Ovary (tissue), 9 donors: Measurements from ENCODE around the gene C3orf33. TPM values are rescaled to one million over a fixed set of nuclear protein-coding genes. Genes with fewer than 3 reads are reported as not detected.

Experiments
- DNase-seq, 5 donors: peaks; one replicate each; pipeline ENCODE4 v3.0.0-alpha.2; 2019 to 2020
- H3K27ac ChIP-seq, 2 donors: fragments of 200-600 bp; one replicate each; pipeline versions ENCODE4 v1.5.1 to v1.8.0; 2019 to 2022
- H3K27me3 ChIP-seq: fragments of 200-600 bp; one replicate; pipeline ENCODE4 v1.8.0; 2022
- H3K36me3 ChIP-seq: fragments of 200-600 bp; sonication (generic); one replicate; pipeline ENCODE4 v1.5.1; 2019
- H3K4me1 ChIP-seq: one replicate; pipeline ENCODE4 v1.8.1; 2013; ENCODE audit warnings: mild to moderate bottlenecking, moderate library complexity; ENCODE audit not compliant: insufficient read depth
- H3K4me3 ChIP-seq: fragments of 200-600 bp; sonication (generic); one replicate; pipeline ENCODE4 v1.5.1; 2017
- H3K9me3 ChIP-seq, 2 donors: fragments of 200-600 bp in 1 of 2; sonication (generic) in 1 of 2; one replicate each; pipeline versions ENCODE4 v1.5.1 to v1.8.1; 2013 to 2019; ENCODE audit warnings: mild to moderate bottlenecking in 1 of 2, moderate library complexity in 1 of 2
- EP300 ChIP-seq: sonication (generic); formaldehyde crosslinking; IDR thresholded peaks from one replicate; pipeline ENCODE4 v1.6.1; 2017; ENCODE audit warnings: antibody characterized with exemption
- POLR2A ChIP-seq: fragments of 450-650 bp; IDR thresholded peaks from one replicate; pipeline ENCODE4 v1.6.1; 2017; ENCODE audit warnings: antibody characterized with exemption, mild to moderate bottlenecking, moderate library complexity
- WGBS, 3 donors: extraction: QIAGEN DNeasy Blood & Tissue Kit in 1 of 3; methylation state at CpG; one replicate each; pipeline versions ENCODE4 v1.1.5 to v1.1.7; 2013 to 2017; 5-methylcytosine and 5-hydroxymethylcytosine counted together
- intact Hi-C, 4 donors: fragments of 100-400 bp; cut with DNase I; formaldehyde crosslinking; loops; one replicate each; pipeline versions ENCODE4 v1.11.0 to v1.15.1; 2022 to 2023
- polyA plus RNA-seq, 2 donors: library from polyadenylated mRNA; stranded (reverse); fragments of 200-250 nt in 1 of 2; fragments of 350-450 nt in 1 of 2; fragmentation: Illumina TruSeq in 1 of 2; extraction: RNeasy Lipid Tissue Mini Kit (QIAGEN cat#74804) in 1 of 2; gene quantifications; one replicate each; pipeline ENCODE4 v1.2.3, GENCODE V29; 2013 to 2014
- total RNA-seq, 7 donors: library from RNA; depleted of rRNA in 2 of 7; stranded (reverse); fragments of >200 nt in 2 of 7; fragmentation: NEBNext Ultra II Directional in 3 of 7; extraction: Animal tissue kit (Norgen Biotek cat#: 25700) in 3 of 7; gene quantifications; one replicate each; pipeline versions ENCODE4 v1.1.0 to v1.2.4, GENCODE V29; 2016 to 2023
- TF ChIP-seq, protein P1 (sequence below), 3 donors: fragments of 450-650 bp in 2 of 3; fragments of 200-600 bp in 1 of 3; IDR thresholded peaks; one replicate each; pipeline versions ENCODE4 v1.5.1 to v1.8.0; 2016 to 2022; ENCODE audit warnings: antibody characterized with exemption in 3 of 3, mild to moderate bottlenecking in 1 of 3
- donor health status: DM: no; HTN: no; CAD: no; lungs with moderate emphysema.
- donor health status: DM: no; HTN: no; CAD: no.
- donor health status: Bipolar disorder and iron deficiency.
- donor health status: DM: yes; HTN: yes; CAD: no.
- donor health status: DM: no; HTN: no; CAD: no.
- donor health status: DM: yes; HTN: yes; CAD: no.

The C3orf33 gene
- total and polyA plus RNA-seq, 9 donors: 4.5 to 7.6 (median 6.3) TPM

DNA sequence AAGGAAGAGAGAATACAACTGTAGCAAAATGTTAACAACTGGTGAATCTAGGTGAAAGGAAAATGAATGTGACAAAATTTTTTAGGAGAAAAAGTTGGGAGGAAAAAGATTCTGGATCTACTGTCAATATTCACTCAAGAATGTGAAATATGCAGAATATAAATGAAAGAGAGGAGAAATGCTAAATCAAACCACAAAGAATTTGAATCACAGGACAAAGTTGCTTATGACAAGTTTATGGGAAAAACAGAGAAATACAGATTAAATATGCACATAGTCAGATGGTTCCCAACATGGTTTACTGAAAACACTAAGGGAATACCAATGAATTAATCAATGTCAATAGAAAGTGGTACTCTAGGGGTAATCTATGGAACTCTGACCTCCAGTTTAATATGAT, 27.6 kb downstream of the C3orf33 start:
- Histone ChIP-seq H3K27me3 (no peaks in the 10 kb centered on the region), H3K4me3 (no peak overlapping the region), H3K9me3 (peaks cover 0 to 7% of the 10 kb centered on the region in 2 donors), H3K27ac (no peak overlapping the region), H3K4me1 (no peaks in the 10 kb centered on the region), H3K36me3 (no peaks in the 10 kb centered on the region)
- TF ChIP-seq POLR2A: no peak
- TF ChIP-seq, protein P1, sequence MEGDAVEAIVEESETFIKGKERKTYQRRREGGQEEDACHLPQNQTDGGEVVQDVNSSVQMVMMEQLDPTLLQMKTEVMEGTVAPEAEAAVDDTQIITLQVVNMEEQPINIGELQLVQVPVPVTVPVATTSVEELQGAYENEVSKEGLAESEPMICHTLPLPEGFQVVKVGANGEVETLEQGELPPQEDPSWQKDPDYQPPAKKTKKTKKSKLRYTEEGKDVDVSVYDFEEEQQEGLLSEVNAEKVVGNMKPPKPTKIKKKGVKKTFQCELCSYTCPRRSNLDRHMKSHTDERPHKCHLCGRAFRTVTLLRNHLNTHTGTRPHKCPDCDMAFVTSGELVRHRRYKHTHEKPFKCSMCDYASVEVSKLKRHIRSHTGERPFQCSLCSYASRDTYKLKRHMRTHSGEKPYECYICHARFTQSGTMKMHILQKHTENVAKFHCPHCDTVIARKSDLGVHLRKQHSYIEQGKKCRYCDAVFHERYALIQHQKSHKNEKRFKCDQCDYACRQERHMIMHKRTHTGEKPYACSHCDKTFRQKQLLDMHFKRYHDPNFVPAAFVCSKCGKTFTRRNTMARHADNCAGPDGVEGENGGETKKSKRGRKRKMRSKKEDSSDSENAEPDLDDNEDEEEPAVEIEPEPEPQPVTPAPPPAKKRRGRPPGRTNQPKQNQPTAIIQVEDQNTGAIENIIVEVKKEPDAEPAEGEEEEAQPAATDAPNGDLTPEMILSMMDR (IDR thresholded peaks at IDR 0.05): no peak
- TF ChIP-seq EP300: no peak
- intact Hi-C loops: no loop called here
- DNase-seq: no peak

DNA sequence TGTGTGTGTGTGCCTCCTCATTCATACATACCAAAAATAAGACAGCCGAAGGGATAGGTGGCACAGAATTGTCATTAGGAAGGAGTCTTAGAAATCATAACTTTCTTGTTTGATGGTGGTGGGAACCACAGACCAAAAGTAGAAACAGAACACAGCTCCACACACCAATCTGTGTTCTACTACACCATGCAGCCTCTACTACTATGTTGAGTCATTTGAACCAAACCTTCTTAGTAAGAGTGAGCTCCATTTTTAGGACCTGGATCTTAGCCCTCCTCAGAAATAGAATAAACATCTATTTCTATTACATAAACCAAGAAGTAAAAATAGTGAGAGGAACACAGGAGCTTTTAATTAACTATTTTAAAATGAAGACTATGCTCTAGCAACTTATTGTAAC, 33.3 kb downstream of the C3orf33 start:
- Histone ChIP-seq H3K4me3 (no peak overlapping the region), H3K27me3 (no peaks in the 10 kb centered on the region), H3K36me3 (no peaks in the 10 kb centered on the region), H3K9me3 (peaks cover 0 to 5% of the 10 kb centered on the region in 2 donors), H3K4me1 (no peaks in the 10 kb centered on the region), H3K27ac (no peak overlapping the region)
- no peak for DNase-seq
- 88 to 97% (median 96%) methylated on average over 1 of the region's 1 CpG for WGBS, 3 donors
- intact Hi-C loops: no loop called here
- TF ChIP-seq, protein P1 (IDR thresholded peaks at IDR 0.05): no peak
- TF ChIP-seq POLR2A: no peak
- no peak for TF ChIP-seq EP300

DNA sequence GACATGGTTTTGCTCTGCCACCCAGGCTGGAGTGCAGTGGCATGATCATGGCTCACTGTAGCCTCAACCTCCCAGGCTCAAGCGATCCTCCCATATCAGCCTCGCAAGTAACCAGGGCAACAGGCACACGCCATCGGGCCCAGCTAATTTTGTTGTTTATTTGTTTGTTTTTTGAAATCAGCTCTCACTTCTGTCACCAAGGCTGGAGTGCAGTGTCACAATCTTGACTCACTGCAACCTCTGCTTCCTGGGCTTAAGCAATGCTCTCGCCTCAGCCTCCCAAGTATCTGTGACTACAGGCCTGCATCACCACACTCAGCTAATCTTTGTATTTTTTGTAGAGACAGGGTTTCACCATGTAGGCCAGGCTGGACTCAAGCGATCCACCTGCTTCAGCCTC, 35.0 kb downstream of the C3orf33 start:
- TF ChIP-seq, protein P1 (IDR thresholded peaks at IDR 0.05): no peak
- TF ChIP-seq EP300 (no peak), POLR2A (no peak)
- intact Hi-C loops: no loop called here
- Histone ChIP-seq H3K36me3 (no peaks in the 10 kb centered on the region), H3K4me3 (no peak overlapping the region), H3K4me1 (no peaks in the 10 kb centered on the region), H3K9me3 (peaks cover 0 to 5% of the 10 kb centered on the region in 2 donors), H3K27me3 (no peaks in the 10 kb centered on the region), H3K27ac (no peak overlapping the region)
- no peak for DNase-seq
- WGBS, 3 donors: 87 to 99% (median 95%) methylated on average over 6 of the region's 6 CpGs

DNA sequence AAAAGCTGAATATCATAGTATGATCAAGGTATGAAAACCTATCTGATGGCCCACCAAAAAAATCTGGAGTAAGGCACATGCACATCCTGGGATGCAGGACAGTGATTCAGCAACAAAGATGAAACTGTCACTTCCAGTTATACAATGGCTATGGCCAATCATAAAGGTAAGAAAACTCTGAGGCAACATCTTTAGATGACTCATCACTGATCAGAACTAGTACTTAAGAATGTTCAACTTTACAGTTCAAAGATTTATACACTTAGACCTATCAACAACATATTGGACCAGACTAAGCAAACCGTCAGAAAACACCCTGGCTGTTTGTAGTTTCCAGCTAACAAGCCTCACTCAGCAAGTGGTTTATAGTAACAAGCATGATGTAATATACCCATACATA, 39.9 kb downstream of the C3orf33 start:
- no peak for TF ChIP-seq POLR2A
- no peak for TF ChIP-seq EP300
- TF ChIP-seq, protein P1 (IDR thresholded peaks at IDR 0.05): no peak
- WGBS, 3 donors: 92 to 100% (median 100%) methylated on average over 1 of the region's 1 CpG

More for the DNA sequence above, 39.9 kb downstream of the C3orf33 start:
- intact Hi-C loops: no loop called here
- no peak for DNase-seq
- Histone ChIP-seq H3K4me1 (no peaks in the 10 kb centered on the region), H3K27ac (no peak overlapping the region), H3K36me3 (no peaks in the 10 kb centered on the region), H3K4me3 (no peak overlapping the region), H3K27me3 (no peaks in the 10 kb centered on the region), H3K9me3 (peaks cover 0 to 5% of the 10 kb centered on the region in 2 donors)
